Measurements from ENCODE around the gene SLAMF1. TPM values are rescaled to one million over a fixed set of nuclear protein-coding genes. Genes with fewer than 3 reads are reported as not detected.

The SLAMF1 gene
- total RNA-seq, 3 donors from 2014 or later (not counting 1 experiment from before 2014, with no cell fraction given): 1.1 to 3.5 (median 2.1) TPM

GRCh38 chr1:160664573-160665051 is 17.8 kb upstream of the SLAMF1 start:
- no peaks in the 10 kb centered on the region for H3K27me3 ChIP-seq (ENCODE audit: control insufficient read depth, insufficient read depth, low read length)
- DNase-seq (peak in 1 of 2 donors; percentile 72), ATAC-seq (peak; percentile 57 to 75 (median 69))
- 67% methylated on average over 1 of the region's 3 CpGs for WGBS (ENCODE audit: insufficient coverage)
- H3K36me3 ChIP-seq (ENCODE audit: control insufficient read depth, insufficient read depth, low read length): no peaks in the 10 kb centered on the region
- Mint-ChIP-seq H3K27ac (peak overlapping the region; percentile 17 to 46), H3K36me3 (no peaks in the 10 kb centered on the region), H3K27me3 (ENCODE audit: low read depth in 2 of 2) (no peaks in the 10 kb centered on the region), H3K4me1 (peaks cover 34 to 49% of the 10 kb centered on the region in 2 donors), H3K4me3 (peak overlapping the region; percentile 51), H3K9me3 (no peaks in the 10 kb centered on the region)
- intact Hi-C loops (cut with micrococcal nuclease): no loop called here
- no peak for TF ChIP-seq CTCF (IDR thresholded peaks at IDR 0.05)
- no peak overlapping the region for H3K4me3 ChIP-seq (ENCODE audit: low read length)
- peaks cover 30% of the 10 kb centered on the region for H3K4me1 ChIP-seq (ENCODE audit: control insufficient read depth, insufficient read depth, low read length)
- no peaks in the 10 kb centered on the region for H3K9me3 ChIP-seq (ENCODE audit: control insufficient read depth, insufficient read depth, low read length)
- H3K27ac ChIP-seq (ENCODE audit: low read length): peak overlapping the region; percentile 41

- intact Hi-C loops (cut with micrococcal nuclease): no loop called here
- Mint-ChIP-seq H3K9me3 (no peaks in the 10 kb centered on the region), H3K4me1 (peaks cover 34 to 49% of the 10 kb centered on the region in 2 donors), H3K36me3 (no peaks in the 10 kb centered on the region), H3K27me3 (ENCODE audit: low read depth in 2 of 2) (peaks cover 0 to 3% of the 10 kb centered on the region in 2 donors), H3K4me3 (no peak overlapping the region), H3K27ac (no peak overlapping the region)
- H3K9me3 ChIP-seq (ENCODE audit: control insufficient read depth, insufficient read depth, low read length): no peaks in the 10 kb centered on the region
- no peak overlapping the region for H3K4me3 ChIP-seq (ENCODE audit: low read length)
- WGBS (ENCODE audit: insufficient coverage): 55% methylated on average over 3 of the region's 4 CpGs
- no peak for TF ChIP-seq CTCF (IDR thresholded peaks at IDR 0.05)
- peaks cover 30% of the 10 kb centered on the region for H3K4me1 ChIP-seq (ENCODE audit: control insufficient read depth, insufficient read depth, low read length)
- no peak overlapping the region for H3K27ac ChIP-seq (ENCODE audit: low read length)
- H3K27me3 ChIP-seq (ENCODE audit: control insufficient read depth, insufficient read depth, low read length): no peaks in the 10 kb centered on the region
- H3K36me3 ChIP-seq (ENCODE audit: control insufficient read depth, insufficient read depth, low read length): no peaks in the 10 kb centered on the region
- peak in 1 of 3 donors; percentile 29 for ATAC-seq
- DNase-seq: peak in 1 of 2 donors; percentile 53
Measured at GRCh38 chr1:160662910-160663309, 16.1 kb upstream of the SLAMF1 start.

- 86% methylated on average over 4 of the region's 4 CpGs for WGBS (ENCODE audit: insufficient coverage)
- peaks cover 15 to 25% of the 10 kb centered on the region in 2 donors for H3K4me1 Mint-ChIP-seq
- intact Hi-C loops (cut with micrococcal nuclease): no loop called here
- no peak overlapping the region for H3K27ac Mint-ChIP-seq
- ATAC-seq: no peak
- H3K27me3 Mint-ChIP-seq (ENCODE audit: low read depth in 2 of 2): peaks cover under 1 to 3% of the 10 kb centered on the region in 2 donors
- Histone ChIP-seq H3K4me1 (ENCODE audit: control insufficient read depth, insufficient read depth, low read length) (peaks cover 13% of the 10 kb centered on the region), H3K4me3 (ENCODE audit: low read length) (no peak overlapping the region), H3K36me3 (ENCODE audit: control insufficient read depth, insufficient read depth, low read length) (no peaks in the 10 kb centered on the region), H3K27ac (ENCODE audit: low read length) (no peak overlapping the region), H3K9me3 (ENCODE audit: control insufficient read depth, insufficient read depth, low read length) (no peaks in the 10 kb centered on the region), H3K27me3 (ENCODE audit: control insufficient read depth, insufficient read depth, low read length) (no peaks in the 10 kb centered on the region)
- H3K36me3 Mint-ChIP-seq: no peaks in the 10 kb centered on the region
- no peak overlapping the region for H3K4me3 Mint-ChIP-seq
- no peak for TF ChIP-seq CTCF (IDR thresholded peaks at IDR 0.05)
- no peak for DNase-seq
- no peaks in the 10 kb centered on the region for H3K9me3 Mint-ChIP-seq
Measured at GRCh38 chr1:160659566-160659965, 12.7 kb upstream of the SLAMF1 start.

GRCh38 chr1:160658814-160659193 is 12.0 kb upstream of the SLAMF1 start:
- Histone ChIP-seq H3K4me3 (ENCODE audit: low read length) (no peak overlapping the region), H3K36me3 (ENCODE audit: control insufficient read depth, insufficient read depth, low read length) (no peaks in the 10 kb centered on the region), H3K27ac (ENCODE audit: low read length) (no peak overlapping the region), H3K27me3 (ENCODE audit: control insufficient read depth, insufficient read depth, low read length) (no peaks in the 10 kb centered on the region), H3K9me3 (ENCODE audit: control insufficient read depth, insufficient read depth, low read length) (no peaks in the 10 kb centered on the region), H3K4me1 (ENCODE audit: control insufficient read depth, insufficient read depth, low read length) (peaks cover 15% of the 10 kb centered on the region)
- peaks cover 5 to 6% of the 10 kb centered on the region in 2 donors for H3K27me3 Mint-ChIP-seq (ENCODE audit: low read depth in 2 of 2)
- WGBS (ENCODE audit: insufficient coverage): 100% methylated on average over 2 of the region's 2 CpGs
- H3K36me3 Mint-ChIP-seq: no peaks in the 10 kb centered on the region
- intact Hi-C loops (cut with micrococcal nuclease): no loop called here
- no peak for ATAC-seq
- no peak overlapping the region for H3K4me3 Mint-ChIP-seq
- no peak for TF ChIP-seq CTCF (IDR thresholded peaks at IDR 0.05)
- H3K9me3 Mint-ChIP-seq: no peaks in the 10 kb centered on the region
- H3K27ac Mint-ChIP-seq: no peak overlapping the region
- no peak for DNase-seq
- peaks cover 7 to 18% of the 10 kb centered on the region in 2 donors for H3K4me1 Mint-ChIP-seq
